GM19467 (cell line): ENCODE results near the gene GUCA1A.
"Not testable (repeated sequence)": the region's sequence is repeated elsewhere in the genome, so short reads cannot be mapped to it uniquely, and the experiment has no call there.

ENCODE experiments used
- ATAC-seq: cut with Tn5 transposase; IDR thresholded peaks from one replicate; pipeline ENCODE4 v1.9.1; 2021; ENCODE audit warnings: mild to moderate bottlenecking, moderate library complexity; ENCODE audit not compliant: unreplicated experiment

GUCA1A gene

GRCh38 chr6:42142118-42142835, 30.9 kb upstream of the GUCA1A start, which contains the start of gene C6orf132:
Gene C6orf132 (minus strand): TSS chr6:42142620. CDS start chr6:42142444, 176 bp downstream.
- no peak for ATAC-seq

GRCh38 chr6:42147138-42147562, 26.0 kb upstream of the GUCA1A start:
- no peak for ATAC-seq

GRCh38 chr6:42148058-42148457, 25.1 kb upstream of the GUCA1A start:
- ATAC-seq = no peak

GRCh38 chr6:42150254-42150653, 22.9 kb upstream of the GUCA1A start:
- ATAC-seq = no peak

- ATAC-seq = no peak
Observed at GRCh38 chr6:42152024-42152423, 21.1 kb upstream of the GUCA1A start.

GRCh38 chr6:42152528-42153213, 20.5 kb upstream of the GUCA1A start:
- not testable (repeated sequence) for ATAC-seq

- ATAC-seq = no peak
Observed at GRCh38 chr6:42153921-42154320, 19.2 kb upstream of the GUCA1A start.

- no peak for ATAC-seq
Observed at GRCh38 chr6:42154461-42155209, 18.5 kb upstream of the GUCA1A start.

- no peak for ATAC-seq
Observed at GRCh38 chr6:42155293-42155692, 17.9 kb upstream of the GUCA1A start.

GRCh38 chr6:42156638-42157037, 16.5 kb upstream of the GUCA1A start:
- no peak for ATAC-seq

- no peak for ATAC-seq
Observed at GRCh38 chr6:42158011-42158410, 15.2 kb upstream of the GUCA1A start.

- ATAC-seq = no peak
Observed at GRCh38 chr6:42158631-42159030, 14.5 kb upstream of the GUCA1A start.

- ATAC-seq = no peak
Observed at GRCh38 chr6:42159431-42160024, 13.6 kb upstream of the GUCA1A start.

- ATAC-seq = no peak
Observed at GRCh38 chr6:42162384-42162783, 10.8 kb upstream of the GUCA1A start.

- ATAC-seq = no peak
Observed at GRCh38 chr6:42162812-42163211, 10.4 kb upstream of the GUCA1A start.

- no peak for ATAC-seq
Observed at GRCh38 chr6:42163981-42164380, 9.2 kb upstream of the GUCA1A start.

- ATAC-seq = no peak
Observed at GRCh38 chr6:42165016-42165415, 8.1 kb upstream of the GUCA1A start.

- ATAC-seq = no peak
Observed at GRCh38 chr6:42166444-42167141, 6.6 kb upstream of the GUCA1A start.

- no peak for ATAC-seq
Observed at GRCh38 chr6:42168650-42169049, 4.5 kb upstream of the GUCA1A start.

GRCh38 chr6:42169780-42170179, 3.4 kb upstream of the GUCA1A start:
- not testable (repeated sequence) for ATAC-seq
